HL-60 (cell line): ENCODE results near the gene NCOA3.

Experiments used
- TF ChIP-seq, protein P1 (sequence below): IDR thresholded peaks from 2 replicates; pipeline ENCODE4 v1.6.1; 2012; ENCODE audit warnings: low read depth; ENCODE audit not compliant: insufficient replicate concordance
- TF ChIP-seq, protein P2 (sequence below): IDR thresholded peaks from one replicate; pipeline ENCODE4 v1.5.1; 2011; ENCODE audit warnings: low read length, control low read depth, inconsistent platforms; ENCODE audit not compliant: insufficient read depth

DNA sequence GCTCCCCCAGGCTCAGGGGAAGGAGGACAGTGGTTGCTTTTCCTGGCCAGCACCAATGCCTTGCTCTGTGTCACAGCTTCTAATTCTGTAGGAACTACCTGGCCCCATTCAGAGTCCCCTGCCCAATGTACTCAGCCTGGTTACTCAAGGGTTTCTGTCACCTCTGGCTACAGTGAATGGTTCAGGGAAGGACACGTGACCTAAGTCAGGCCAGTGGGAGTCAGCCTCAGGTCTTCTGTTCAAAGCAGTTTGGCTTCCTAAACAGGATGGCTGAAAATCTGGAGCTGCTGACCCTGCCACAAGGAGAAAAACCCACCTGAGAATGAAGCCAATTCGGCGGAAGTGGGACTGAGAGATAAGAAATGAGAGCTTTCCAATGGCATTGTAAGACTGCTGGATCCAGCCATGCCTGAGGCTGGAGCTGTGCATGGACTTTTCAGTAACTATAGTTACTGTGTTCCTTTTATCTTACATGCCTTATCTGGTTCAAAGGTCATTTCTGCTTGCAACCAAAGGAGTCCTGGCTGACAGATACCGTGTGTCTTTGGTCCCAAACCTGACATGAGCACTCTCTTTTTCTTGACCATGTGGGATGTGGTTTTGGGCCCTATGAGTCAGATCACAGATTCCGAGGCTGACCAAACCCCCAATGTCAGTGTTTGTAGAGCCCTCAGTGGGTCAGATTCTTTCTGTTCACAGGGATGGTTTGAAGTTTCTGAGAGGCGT, 179.3 kb downstream of the NCOA3 start:
- TF ChIP-seq, protein P1, sequence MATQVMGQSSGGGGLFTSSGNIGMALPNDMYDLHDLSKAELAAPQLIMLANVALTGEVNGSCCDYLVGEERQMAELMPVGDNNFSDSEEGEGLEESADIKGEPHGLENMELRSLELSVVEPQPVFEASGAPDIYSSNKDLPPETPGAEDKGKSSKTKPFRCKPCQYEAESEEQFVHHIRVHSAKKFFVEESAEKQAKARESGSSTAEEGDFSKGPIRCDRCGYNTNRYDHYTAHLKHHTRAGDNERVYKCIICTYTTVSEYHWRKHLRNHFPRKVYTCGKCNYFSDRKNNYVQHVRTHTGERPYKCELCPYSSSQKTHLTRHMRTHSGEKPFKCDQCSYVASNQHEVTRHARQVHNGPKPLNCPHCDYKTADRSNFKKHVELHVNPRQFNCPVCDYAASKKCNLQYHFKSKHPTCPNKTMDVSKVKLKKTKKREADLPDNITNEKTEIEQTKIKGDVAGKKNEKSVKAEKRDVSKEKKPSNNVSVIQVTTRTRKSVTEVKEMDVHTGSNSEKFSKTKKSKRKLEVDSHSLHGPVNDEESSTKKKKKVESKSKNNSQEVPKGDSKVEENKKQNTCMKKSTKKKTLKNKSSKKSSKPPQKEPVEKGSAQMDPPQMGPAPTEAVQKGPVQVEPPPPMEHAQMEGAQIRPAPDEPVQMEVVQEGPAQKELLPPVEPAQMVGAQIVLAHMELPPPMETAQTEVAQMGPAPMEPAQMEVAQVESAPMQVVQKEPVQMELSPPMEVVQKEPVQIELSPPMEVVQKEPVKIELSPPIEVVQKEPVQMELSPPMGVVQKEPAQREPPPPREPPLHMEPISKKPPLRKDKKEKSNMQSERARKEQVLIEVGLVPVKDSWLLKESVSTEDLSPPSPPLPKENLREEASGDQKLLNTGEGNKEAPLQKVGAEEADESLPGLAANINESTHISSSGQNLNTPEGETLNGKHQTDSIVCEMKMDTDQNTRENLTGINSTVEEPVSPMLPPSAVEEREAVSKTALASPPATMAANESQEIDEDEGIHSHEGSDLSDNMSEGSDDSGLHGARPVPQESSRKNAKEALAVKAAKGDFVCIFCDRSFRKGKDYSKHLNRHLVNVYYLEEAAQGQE, result no peak
- TF ChIP-seq, protein P2, sequence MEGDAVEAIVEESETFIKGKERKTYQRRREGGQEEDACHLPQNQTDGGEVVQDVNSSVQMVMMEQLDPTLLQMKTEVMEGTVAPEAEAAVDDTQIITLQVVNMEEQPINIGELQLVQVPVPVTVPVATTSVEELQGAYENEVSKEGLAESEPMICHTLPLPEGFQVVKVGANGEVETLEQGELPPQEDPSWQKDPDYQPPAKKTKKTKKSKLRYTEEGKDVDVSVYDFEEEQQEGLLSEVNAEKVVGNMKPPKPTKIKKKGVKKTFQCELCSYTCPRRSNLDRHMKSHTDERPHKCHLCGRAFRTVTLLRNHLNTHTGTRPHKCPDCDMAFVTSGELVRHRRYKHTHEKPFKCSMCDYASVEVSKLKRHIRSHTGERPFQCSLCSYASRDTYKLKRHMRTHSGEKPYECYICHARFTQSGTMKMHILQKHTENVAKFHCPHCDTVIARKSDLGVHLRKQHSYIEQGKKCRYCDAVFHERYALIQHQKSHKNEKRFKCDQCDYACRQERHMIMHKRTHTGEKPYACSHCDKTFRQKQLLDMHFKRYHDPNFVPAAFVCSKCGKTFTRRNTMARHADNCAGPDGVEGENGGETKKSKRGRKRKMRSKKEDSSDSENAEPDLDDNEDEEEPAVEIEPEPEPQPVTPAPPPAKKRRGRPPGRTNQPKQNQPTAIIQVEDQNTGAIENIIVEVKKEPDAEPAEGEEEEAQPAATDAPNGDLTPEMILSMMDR, result no peak
